Endothelial cell of umbilical vein (primary cell): ENCODE measurements around the gene IL3.

Experiments used
- POLR2A ChIP-seq: IDR thresholded peaks from 2 replicates; pipeline ENCODE4 v1.6.1; 2012; ENCODE audit warnings: low read depth, mild to moderate bottlenecking, control low read depth, low read length
- POLR2AphosphoS5 ChIP-seq: IDR thresholded peaks from 2 replicates; pipeline ENCODE4 v1.6.1; 2012; ENCODE audit warnings: low read depth, mild to moderate bottlenecking, control low read depth, low read length, moderate library complexity; ENCODE audit not compliant: insufficient read depth
- TF ChIP-seq, protein P1 (sequence below): IDR thresholded peaks from 2 replicates; pipeline ENCODE4 v1.6.1; 2011; ENCODE audit not compliant: insufficient read depth, insufficient read length
- TF ChIP-seq, protein P2 (sequence below), 2 donors: IDR thresholded peaks; 1 replicate in 1 of 2; 2 replicates in 1 of 2; pipeline ENCODE4 v1.5.1; 2011; ENCODE audit warnings: low read length in 2 of 2, mild to moderate bottlenecking in 2 of 2, moderate library complexity in 2 of 2, control low read depth in 1 of 2, inconsistent platforms in 1 of 2, low read depth in 1 of 2; ENCODE audit not compliant: insufficient read depth in 1 of 2; ENCODE audit errors: extremely low read depth in 1 of 2

DNA sequence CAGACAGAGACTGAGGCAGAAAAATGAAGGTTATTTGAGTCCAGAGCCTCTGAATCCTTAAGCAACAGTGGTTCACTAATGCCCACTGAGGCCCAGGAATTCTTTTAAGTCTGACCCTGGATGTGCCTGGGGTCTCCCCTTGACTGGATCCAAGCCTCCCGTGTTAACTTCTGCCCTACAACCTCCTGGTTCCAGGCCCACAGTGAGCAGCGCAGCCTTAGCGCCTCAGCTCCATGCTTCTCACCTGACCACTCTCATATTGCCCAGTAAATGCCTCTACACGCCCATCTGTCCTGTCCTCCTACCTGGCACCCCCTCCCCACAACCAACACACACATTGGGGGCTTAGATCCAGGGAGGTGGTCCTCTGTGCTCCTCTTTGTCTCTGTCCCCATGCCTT, 6.4 kb downstream of the IL3 start:
- TF ChIP-seq, protein P1, sequence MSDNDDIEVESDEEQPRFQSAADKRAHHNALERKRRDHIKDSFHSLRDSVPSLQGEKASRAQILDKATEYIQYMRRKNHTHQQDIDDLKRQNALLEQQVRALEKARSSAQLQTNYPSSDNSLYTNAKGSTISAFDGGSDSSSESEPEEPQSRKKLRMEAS, result no peak
- TF ChIP-seq, protein P2, sequence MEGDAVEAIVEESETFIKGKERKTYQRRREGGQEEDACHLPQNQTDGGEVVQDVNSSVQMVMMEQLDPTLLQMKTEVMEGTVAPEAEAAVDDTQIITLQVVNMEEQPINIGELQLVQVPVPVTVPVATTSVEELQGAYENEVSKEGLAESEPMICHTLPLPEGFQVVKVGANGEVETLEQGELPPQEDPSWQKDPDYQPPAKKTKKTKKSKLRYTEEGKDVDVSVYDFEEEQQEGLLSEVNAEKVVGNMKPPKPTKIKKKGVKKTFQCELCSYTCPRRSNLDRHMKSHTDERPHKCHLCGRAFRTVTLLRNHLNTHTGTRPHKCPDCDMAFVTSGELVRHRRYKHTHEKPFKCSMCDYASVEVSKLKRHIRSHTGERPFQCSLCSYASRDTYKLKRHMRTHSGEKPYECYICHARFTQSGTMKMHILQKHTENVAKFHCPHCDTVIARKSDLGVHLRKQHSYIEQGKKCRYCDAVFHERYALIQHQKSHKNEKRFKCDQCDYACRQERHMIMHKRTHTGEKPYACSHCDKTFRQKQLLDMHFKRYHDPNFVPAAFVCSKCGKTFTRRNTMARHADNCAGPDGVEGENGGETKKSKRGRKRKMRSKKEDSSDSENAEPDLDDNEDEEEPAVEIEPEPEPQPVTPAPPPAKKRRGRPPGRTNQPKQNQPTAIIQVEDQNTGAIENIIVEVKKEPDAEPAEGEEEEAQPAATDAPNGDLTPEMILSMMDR (IDR thresholded peaks at IDR 0.05; ENCODE audit: extremely low read depth in 1 of 2, insufficient read depth in 1 of 2, low read depth in 1 of 2, low read length in 2 of 2), result no peak
- TF ChIP-seq POLR2A, result no peak
- no peak for TF ChIP-seq POLR2AphosphoS5
